Lung (tissue), 12 donors: Measurements from ENCODE around the gene CCDC159. TPM values are rescaled to one million over a fixed set of nuclear protein-coding genes. Genes with fewer than 3 reads are reported as not detected.
A peak's percentile ranks its signal among the peaks of the same experiment; 100 is the strongest.

Experiments
- ATAC-seq: fragments of 200-7000 bp; cut with Tn5 transposase; one replicate; pipeline ENCODE4 v1.9.1; 2020; ENCODE audit warnings: moderate number of reproducible peaks; ENCODE audit not compliant: insufficient read depth, low FRiP score
- DNase-seq, 3 donors: peaks; one replicate each; pipeline ENCODE4 v3.0.0-alpha.2; 2013 to 2017
- H3K27ac ChIP-seq, 2 donors: one replicate each; pipeline ENCODE4 v1.5.1; 2013; ENCODE audit warnings: mild to moderate bottlenecking in 2 of 2, moderate library complexity in 2 of 2, control low read depth in 1 of 2, inconsistent platforms in 1 of 2, low read depth in 1 of 2, low read length in 1 of 2
- H3K27me3 ChIP-seq, 3 donors: one replicate each; pipeline ENCODE4 v1.5.1; 2013; ENCODE audit warnings: low read length in 2 of 3; ENCODE audit not compliant: control insufficient read depth in 3 of 3, insufficient read depth in 3 of 3
- H3K36me3 ChIP-seq, 4 donors: one replicate each; pipeline ENCODE4 v1.5.1; 2013; ENCODE audit warnings: low read length in 4 of 4, mild to moderate bottlenecking in 1 of 4, moderate library complexity in 1 of 4; ENCODE audit not compliant: control insufficient read depth in 4 of 4, insufficient read depth in 4 of 4
- H3K4me1 ChIP-seq, 5 donors: one replicate each; pipeline ENCODE4 v1.5.1; 2013; ENCODE audit warnings: low read length in 5 of 5, mild to moderate bottlenecking in 2 of 5, moderate library complexity in 1 of 5; ENCODE audit not compliant: control insufficient read depth in 5 of 5, insufficient read depth in 5 of 5
- H3K4me3 ChIP-seq: one replicate; pipeline ENCODE4 v1.5.1; 2013; ENCODE audit warnings: mild to moderate bottlenecking, control low read depth, moderate library complexity
- H3K9ac ChIP-seq, 2 donors: one replicate each; pipeline ENCODE4 v1.5.1; 2013; ENCODE audit warnings: low read length in 2 of 2, control low read depth in 1 of 2; ENCODE audit not compliant: insufficient read depth in 1 of 2
- H3K9me3 ChIP-seq, 4 donors: one replicate each; pipeline ENCODE4 v1.5.1; 2013; ENCODE audit warnings: low read length in 3 of 4, mild to moderate bottlenecking in 1 of 4, moderate library complexity in 1 of 4; ENCODE audit not compliant: control insufficient read depth in 4 of 4, insufficient read depth in 3 of 4
- WGBS, 2 donors: extraction: QIAGEN DNeasy Blood & Tissue Kit; methylation state at CpG; one replicate each; pipeline ENCODE4 v1.1.7; 2013; 5-methylcytosine and 5-hydroxymethylcytosine counted together
- polyA plus RNA-seq, 2 donors: library from polyadenylated mRNA; stranded (reverse); fragments of 200-250 nt; gene quantifications; one replicate each; pipeline ENCODE4 v1.2.1, GENCODE V29; 2013
- total RNA-seq, 2 donors: library from RNA; depleted of rRNA in 1 of 2; stranded (reverse); fragments of >200 nt in 1 of 2; gene quantifications; one replicate each; pipeline ENCODE4 v1.2.1, GENCODE V29; 2014 to 2021
- TF ChIP-seq, protein P1 (sequence below): IDR thresholded peaks from 2 replicates; pipeline ENCODE4 v1.5.1; 2012; ENCODE audit warnings: mild to moderate bottlenecking; ENCODE audit errors: control extremely low read depth, extremely low read depth
- donor health status: control.
- donor health status: control.
- donor health status: Bipolar disorder and iron deficiency.
- donor health status: healthy.
- donor health status: DM: yes; HTN: yes; CAD: no.

The CCDC159 gene
- total and polyA plus RNA-seq, 4 donors = 25.8 to 55.2 (median 33.7) TPM

DNA sequence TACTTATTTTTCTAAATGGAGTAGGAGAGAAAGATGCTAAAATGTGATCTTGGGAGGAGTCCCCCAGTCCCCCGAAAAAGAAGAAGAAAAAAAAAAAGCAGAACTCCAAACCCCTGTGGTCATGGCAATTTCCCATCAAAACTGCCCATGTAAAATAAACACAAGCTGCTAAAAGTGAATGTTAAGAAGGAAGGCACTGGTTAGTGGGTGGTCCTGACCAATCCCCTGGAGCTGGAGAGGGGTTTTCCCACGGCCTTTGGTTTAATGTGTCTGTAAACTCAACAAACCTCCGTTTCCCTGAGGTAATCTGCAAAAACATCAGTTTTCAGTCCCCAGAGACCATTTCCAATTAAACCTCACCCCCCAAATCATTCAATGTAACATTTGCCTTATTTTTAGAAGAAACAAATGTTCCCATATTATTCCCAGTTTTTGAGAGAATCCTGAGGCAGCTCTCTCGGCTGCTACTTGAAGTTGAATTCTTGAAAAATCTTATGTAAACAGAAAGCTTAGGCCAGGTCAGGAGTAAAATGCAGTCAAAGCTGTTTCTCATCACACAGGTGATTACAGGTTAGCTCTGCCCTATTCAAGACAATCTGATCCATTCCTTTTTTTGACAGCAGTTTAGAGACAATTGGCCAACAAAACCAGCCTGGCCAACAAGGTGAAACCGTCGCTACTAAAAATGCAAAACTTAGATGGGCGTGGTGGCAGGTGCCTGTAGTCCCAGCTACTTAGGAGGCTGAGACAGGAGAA, 23.9 kb upstream of the CCDC159 start:
- Histone ChIP-seq H3K9me3 (no peaks in the 10 kb centered on the region), H3K27me3 (no peaks in the 10 kb centered on the region), H3K4me1 (peaks cover 0 to 37% (median 20%) of the 10 kb centered on the region in 5 donors), H3K36me3 (peaks cover 0 to 10% (median 4%) of the 10 kb centered on the region in 4 donors), H3K27ac (no peak overlapping the region), H3K4me3 (no peak overlapping the region), H3K9ac (peak overlapping the region in 1 of 2 donors; percentile 55)
- ATAC-seq (no peak), DNase-seq (peak; percentile 33 to 61 (median 50))
- TF ChIP-seq, protein P1, sequence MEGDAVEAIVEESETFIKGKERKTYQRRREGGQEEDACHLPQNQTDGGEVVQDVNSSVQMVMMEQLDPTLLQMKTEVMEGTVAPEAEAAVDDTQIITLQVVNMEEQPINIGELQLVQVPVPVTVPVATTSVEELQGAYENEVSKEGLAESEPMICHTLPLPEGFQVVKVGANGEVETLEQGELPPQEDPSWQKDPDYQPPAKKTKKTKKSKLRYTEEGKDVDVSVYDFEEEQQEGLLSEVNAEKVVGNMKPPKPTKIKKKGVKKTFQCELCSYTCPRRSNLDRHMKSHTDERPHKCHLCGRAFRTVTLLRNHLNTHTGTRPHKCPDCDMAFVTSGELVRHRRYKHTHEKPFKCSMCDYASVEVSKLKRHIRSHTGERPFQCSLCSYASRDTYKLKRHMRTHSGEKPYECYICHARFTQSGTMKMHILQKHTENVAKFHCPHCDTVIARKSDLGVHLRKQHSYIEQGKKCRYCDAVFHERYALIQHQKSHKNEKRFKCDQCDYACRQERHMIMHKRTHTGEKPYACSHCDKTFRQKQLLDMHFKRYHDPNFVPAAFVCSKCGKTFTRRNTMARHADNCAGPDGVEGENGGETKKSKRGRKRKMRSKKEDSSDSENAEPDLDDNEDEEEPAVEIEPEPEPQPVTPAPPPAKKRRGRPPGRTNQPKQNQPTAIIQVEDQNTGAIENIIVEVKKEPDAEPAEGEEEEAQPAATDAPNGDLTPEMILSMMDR = no peak
- 36 to 42% methylated on average over 7 of the region's 7 CpGs for WGBS, 2 donors

DNA sequence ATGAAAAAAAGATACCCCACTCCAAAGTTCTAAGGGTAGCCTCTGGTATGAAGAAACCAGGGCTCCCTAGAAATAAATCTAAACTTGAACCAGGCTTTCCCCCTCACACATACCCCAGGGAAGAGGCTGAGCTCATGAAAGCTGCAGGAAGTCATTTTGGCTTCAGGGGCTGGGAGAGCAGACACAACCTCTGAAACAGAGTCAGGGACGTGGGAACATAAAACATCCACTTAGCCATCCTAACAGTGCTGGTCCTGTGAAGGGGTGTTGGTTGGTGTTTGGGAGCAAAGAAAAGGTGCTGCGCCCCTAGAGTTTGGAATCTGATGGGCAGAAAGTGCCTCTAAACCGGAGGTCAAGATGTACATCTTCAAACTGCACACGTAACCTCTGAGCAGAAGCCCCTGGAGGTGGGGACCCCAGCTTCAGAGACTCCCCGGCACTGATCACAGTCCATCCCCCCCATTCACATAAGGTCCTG, 22.7 kb upstream of the CCDC159 start:
- WGBS, 2 donors = 22 to 36% methylated on average over 5 of the region's 5 CpGs
- H3K9me3 ChIP-seq = no peaks in the 10 kb centered on the region
- H3K27ac ChIP-seq = peak overlapping the region; percentile 37 to 85
- peaks cover 0 to 13% (median 4%) of the 10 kb centered on the region in 4 donors for H3K36me3 ChIP-seq
- H3K27me3 ChIP-seq = no peaks in the 10 kb centered on the region
- ATAC-seq (no peak), DNase-seq (peak in 1 of 3 donors; percentile 21)
- H3K9ac ChIP-seq = peak overlapping the region in 1 of 2 donors; percentile 87
- H3K4me1 ChIP-seq = peaks cover 0 to 37% (median 20%) of the 10 kb centered on the region in 5 donors
- TF ChIP-seq, protein P1 = no peak
- no peak overlapping the region for H3K4me3 ChIP-seq

GRCh38 chr19:11324079-11324661, 22.1 kb upstream of the CCDC159 start:
- TF ChIP-seq, protein P1 = no peak
- H3K9me3 ChIP-seq = no peaks in the 10 kb centered on the region
- H3K27ac ChIP-seq = peak overlapping the region; percentile 37 to 85
- H3K36me3 ChIP-seq = peaks cover 0 to 13% (median 5%) of the 10 kb centered on the region in 4 donors
- 5 to 8% methylated on average over 10 of the region's 10 CpGs for WGBS, 2 donors
- H3K27me3 ChIP-seq = no peaks in the 10 kb centered on the region
- DNase-seq (peak; percentile 92 to 97 (median 95)), ATAC-seq (peak; percentile 86)
- peak overlapping the region in 1 of 2 donors; percentile 87 for H3K9ac ChIP-seq
- H3K4me3 ChIP-seq = no peak overlapping the region
- H3K4me1 ChIP-seq = peaks cover 0 to 37% (median 20%) of the 10 kb centered on the region in 5 donors
